Activated T-helper 1 cell treated with Interleukin-2 at 50 U/mL for 16 hours (primary cell): ENCODE data around the gene KIAA0825.

Experiments
- DNase-seq: peaks from one replicate; pipeline ENCODE4 v3.0.0-alpha.2; 2020; ENCODE audit warnings: low read depth

KIAA0825 gene

DNA sequence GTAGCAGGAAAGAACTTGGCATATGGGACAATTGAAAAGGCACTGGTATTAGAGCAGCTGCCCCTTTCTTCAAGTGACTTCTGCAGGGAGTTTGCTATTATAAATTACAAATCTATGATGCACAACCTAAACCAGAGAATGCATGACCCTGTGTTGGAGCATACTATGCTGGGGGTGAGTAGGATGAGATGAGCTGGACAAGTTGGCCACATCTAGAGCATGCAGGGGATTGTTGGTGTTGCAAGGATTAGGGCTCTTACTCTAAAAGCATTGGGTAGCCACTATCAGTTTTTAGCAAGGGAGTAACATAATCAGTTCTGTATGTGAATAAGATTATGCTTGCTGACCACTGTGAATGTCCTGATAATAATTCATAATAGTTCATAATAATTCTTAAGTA is 186.7 kb downstream of the KIAA0825 start:
- DNase-seq, result no peak

DNA sequence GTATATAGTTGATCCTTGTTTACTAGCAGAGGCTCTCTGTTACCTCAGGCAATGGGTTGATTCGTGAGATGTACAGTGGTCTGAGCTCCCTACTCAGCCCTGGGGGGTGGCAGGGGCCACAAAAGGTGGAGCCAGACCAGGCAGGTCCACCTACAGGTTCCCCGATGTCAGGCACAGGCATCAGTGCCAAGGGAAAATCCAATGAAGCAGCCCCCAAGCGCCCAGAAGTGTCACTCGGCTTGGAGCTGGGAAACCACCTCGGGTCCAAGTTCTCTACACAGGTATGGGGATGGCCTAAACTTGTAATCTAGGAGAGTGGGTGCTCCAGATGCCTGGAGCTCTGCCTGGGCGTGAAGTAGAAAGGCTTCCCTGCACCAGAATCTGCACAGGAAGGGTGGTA is 188.8 kb downstream of the KIAA0825 start:
- DNase-seq, result no peak

DNA sequence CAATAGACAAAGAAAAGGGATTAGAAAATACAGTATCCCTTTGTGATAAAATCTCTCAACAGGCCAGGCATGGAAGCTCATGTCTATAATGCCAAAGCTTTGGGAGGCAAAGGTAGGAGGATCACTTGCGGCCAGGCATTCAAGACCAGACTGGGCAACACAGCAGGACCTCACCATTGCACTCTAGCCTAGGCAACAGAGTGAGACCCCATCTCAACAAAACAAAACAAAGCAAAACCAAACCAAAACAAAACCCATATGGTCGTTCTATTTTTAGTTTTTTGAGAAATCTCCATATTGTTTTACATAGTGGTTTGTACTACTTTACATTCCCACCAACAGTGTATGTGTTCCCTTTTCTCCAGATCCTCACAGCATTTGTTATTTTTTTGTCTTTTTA is 193.0 kb downstream of the KIAA0825 start:
- DNase-seq, result no peak

DNA sequence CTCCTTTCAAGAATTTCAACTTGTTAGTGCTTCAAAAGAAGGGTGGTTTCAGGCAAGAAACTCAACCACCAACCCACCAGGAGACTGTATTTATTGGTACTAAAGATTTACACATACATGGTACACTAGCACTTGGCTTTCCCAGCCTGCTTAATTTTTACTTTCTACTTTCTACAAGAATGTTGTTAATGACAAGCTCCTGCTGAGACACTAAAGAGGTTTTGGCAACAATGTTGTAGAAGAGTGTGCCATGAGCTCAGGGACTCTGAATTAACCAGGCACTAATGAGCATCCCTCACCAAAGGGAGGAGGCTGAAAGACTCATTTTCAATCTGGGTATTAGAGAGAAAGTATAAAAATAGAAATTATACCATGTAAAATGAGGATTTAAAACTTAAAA is 195.0 kb downstream of the KIAA0825 start:
- DNase-seq, result no peak

DNA sequence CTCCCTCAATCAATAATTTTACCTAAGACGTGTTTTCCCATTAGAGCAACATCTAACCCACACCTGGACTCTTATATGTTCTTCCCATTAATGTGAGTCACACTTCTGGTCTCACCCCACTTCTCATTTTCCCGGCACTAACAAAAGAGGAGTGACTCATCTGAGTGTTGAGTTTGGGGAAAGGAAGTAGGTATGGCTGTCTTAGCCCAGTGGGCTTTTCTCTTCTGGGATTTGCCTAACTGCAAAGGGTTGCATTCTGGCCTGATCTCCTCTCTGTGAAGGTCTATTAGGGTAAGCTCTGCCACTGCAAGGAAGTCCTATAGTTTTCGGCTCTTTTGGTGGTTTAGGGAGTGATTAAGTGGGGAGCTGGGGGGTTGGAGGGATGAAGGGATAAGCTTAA is 195.6 kb downstream of the KIAA0825 start:
- DNase-seq, result no peak

DNA sequence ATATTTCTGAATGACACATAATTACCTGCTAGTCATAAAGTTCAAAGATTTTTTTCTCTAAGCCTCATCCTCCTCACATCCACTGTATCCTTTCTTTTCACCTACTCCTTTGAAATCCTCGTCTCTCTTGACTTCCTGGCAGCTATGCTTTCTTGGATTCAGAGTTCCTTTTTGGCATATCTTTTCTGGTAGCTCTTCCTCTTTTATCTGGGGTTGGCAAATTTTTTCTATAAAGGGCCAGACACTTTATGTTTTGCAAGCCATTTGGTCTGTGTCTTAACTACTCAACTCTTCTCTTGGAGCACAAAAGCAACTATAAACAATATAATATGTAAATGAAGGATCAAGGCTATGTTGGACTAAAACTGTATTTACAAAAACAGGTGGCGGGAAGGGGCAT is 197.5 kb downstream of the KIAA0825 start:
- DNase-seq, result no peak

DNA sequence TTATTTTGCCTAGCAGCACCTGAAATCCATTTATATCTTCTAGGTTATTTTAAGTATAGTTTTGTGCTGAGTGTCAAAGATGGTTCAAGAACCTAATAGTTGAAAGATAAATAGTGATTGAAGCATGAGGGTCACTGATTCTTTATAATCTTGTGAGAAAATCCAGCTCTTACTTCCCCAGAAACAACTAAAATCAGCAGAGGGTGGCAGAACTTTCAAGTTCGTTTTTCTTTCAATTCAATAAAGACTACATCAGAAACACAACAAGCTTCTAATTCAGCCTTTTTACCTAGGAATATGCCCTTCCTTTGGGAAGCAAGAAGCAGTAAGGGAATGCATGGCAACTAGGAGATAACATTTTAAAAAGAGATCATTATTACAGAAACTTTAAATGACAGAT is 202.6 kb downstream of the KIAA0825 start:
- no peak for DNase-seq

DNA sequence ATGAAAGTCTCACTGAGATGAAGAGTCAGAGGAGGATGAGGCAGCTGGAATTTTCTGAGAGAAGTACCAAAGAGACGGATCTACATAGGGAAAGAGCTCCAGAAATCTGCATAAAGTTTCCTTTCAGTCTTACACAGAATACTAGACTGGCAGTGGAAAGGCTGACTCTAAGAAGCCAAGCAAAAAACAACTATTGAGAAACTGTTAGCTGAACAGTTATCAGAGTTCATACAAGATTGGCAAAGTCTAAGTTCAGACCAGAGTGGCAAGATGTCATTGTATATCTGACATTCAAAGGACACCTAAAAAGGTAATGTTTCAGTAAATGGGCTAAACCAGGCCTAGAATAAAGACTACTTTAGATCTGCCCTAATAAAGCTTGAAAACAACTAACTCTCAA is 209.0 kb downstream of the KIAA0825 start:
- no peak for DNase-seq

DNA sequence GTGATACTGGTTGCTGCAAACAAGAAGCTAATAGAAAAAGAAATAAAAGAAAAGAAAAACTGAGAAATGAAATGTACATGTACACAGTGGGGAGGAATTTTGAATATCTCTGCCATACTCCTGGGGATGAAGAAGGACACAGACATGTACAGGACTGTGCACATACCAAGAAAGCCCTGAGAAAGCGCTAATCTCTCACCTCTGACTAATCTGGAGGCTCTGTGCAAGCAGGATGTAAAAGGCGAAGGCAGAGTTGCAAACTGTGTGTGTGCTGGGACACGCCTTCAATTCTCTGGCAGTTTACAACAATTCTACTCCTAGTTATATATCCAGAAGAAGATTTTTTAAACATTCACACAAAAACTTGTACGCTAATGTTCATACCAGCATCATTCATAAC is 211.4 kb downstream of the KIAA0825 start:
- DNase-seq, result no peak

DNA sequence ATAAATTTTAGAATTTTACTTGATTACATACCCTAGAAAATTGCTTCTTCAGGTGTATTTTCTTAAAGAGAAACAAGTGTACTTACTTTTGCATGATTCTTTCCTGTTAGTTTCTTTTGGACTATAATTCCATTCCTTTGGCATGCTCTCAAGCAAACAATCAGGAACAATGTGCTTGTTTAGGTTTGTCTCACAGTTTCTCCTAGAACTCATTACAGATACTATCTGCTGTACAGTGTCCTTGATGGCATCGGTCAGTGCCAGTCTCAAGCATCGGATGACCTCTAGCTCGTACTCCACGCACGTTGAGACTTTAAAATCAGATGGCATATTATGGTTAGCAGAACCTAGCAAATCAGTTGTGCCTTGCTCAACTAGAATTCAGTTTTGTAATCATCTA is 214.9 kb downstream of the KIAA0825 start:
- DNase-seq, result no peak

DNA sequence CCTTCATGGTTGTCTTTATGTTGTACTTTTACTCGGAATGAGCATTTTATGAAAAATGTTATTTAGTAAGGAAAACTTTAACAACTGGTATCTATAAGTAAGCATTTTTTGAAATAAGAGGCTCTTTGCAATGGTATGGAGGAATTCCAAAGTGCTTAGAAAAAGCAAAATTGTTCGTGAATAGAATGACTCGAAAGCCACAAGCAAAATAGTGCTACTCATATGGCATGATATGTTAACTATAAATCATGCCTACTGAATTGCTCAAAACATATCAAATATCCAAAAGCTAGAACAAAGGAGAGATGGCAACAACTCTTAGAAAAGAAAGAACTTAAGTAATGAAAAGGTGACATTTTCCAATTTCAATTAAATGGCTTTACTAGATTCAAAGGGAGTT is 216.3 kb downstream of the KIAA0825 start:
- no peak for DNase-seq

DNA sequence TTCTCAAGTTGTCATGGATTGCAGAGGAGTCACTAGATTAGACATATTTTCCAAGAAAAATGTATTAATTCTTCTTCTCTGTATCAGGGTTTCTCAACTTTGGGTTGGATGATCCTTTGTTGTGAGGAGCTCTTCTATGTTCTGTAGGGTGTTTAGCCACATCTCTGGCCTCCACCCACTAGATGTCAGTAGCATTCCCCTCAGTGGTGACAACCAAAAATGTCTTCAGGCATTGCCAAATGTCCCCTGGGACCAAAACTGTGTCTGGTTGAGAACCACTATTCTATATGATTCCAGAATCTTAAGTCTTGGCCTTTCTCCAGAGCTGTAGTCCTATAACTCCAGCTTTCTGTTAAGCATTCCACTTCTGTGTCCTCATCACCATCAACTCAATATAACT is 220.9 kb downstream of the KIAA0825 start:
- DNase-seq, result no peak

DNA sequence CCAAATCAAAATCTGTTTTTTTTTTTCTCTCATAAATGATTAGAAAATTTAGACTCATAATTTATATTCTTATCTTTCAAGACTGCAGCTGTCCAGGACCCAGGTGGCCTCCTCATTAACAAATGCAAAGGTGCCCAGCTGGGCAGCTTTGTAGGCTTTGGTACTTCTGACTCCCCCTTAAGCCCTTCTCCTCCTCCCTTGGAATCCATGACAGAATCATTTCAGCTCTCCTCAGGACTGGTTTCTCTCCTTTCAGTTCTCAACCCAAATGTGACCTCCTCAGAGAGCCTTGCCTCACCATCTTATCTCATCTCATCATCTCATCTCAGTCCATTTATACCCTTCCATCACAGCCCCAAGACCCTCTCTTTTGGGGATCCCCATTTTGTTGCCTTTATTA is 221.7 kb downstream of the KIAA0825 start:
- DNase-seq, result no peak

DNA sequence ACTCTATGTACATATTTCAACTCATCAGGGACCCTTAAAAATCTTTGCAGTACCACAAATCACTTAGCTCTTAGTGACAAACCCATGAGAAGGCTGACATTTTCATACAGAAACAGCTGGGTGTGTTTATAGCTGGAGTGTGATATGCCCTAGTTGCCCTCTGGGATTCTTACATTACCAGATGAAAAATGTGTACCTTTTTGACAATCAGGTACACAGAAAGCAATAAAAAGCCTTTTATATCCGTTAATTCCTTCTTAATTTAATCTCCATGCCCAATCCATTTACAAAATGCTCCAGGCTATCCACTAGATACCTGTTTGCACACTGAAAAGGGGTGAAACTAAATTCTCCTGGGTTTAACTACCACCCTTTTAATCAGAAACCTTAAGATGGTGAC is 222.9 kb downstream of the KIAA0825 start:
- no peak for DNase-seq

DNA sequence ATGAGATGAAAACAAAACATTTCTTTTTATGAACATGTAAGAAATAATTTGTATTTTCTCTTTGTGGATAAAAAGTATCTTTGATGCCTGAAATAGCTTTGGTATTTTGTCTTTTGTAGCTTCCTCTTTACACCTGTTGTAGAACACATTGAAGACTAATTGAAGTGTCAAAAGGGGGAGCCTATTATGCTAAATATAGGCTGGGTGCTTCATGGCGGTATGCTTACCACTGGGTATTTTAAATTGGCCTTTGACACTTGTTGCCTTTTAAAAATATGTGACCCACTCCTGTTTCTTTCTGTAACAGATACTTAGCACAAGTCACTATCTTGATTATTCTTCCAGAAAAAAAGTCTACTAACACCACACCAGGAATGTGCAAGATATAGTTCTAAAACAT is 226.4 kb downstream of the KIAA0825 start:
- DNase-seq, result no peak

DNA sequence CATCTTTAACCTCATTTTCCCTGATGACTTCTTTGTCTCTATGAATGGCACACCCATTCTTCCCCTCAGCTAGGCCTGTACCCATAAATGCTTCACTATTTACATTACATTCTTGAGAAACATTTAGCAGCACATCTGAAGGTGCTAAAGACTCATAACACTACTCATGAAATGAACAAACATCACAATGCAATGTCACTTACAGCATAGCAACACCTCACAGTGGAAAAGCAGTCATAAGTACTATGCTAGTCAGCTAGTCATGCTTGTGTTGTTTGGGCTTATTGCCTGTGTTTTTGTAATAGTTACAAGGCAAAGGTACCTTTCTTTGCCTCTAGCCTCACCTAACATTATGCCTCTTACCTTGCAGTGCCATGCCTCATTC is 228.9 kb downstream of the KIAA0825 start:
- DNase-seq, result no peak

DNA sequence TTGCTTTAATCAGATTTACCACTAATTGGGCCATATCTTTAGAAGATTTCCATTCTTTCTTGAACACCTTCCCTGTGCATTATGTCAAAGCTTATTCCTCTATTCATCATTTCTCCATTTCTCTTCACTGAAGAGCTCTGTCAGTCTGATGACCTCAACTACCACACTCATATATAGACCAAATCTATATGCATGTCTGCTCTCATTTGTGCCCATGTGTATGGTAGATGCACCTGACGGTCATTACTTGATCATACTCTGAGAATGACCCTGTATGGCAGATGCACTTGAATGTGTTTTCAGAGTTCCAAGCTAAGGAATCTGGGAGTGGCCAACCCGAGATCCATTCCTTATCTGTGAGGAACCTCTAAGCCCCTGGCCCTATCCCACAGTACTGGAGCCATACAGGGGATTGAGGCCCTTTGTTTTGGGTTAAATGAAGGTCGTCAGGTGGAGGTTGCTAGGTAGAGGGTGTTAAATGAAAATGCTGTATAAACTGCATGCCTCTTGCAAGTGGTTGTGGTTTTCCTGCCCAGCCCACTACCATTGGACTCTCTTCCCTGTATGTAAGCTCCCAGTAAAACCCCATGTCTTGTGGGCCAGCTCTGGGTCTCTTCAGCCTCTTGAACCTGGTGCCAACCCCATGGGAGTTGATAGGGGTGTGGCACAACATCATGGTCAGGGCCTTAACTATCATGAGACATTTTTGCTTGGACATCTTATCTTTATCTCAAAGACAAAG is 229.5 kb downstream of the KIAA0825 start:
- DNase-seq, result no peak

DNA sequence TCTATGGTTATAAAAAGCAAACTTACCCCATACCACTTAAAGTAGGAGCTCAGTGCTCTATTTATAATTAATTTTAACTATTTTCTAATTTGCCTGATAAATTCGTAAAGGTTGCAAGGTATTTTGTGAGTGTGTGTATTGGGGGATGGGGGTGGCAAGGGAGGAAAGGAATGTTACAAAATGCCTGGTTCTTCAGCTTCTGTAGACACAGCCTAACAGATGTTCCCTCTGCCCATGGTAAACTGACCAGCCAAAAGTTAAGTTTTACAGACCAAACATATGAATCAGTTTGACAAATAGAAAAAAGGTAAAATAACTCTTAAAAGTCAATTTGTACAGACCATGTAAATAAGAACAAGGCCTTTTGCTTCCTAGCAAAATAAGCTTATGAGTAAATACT is 232.6 kb downstream of the KIAA0825 start:
- DNase-seq, result no peak

DNA sequence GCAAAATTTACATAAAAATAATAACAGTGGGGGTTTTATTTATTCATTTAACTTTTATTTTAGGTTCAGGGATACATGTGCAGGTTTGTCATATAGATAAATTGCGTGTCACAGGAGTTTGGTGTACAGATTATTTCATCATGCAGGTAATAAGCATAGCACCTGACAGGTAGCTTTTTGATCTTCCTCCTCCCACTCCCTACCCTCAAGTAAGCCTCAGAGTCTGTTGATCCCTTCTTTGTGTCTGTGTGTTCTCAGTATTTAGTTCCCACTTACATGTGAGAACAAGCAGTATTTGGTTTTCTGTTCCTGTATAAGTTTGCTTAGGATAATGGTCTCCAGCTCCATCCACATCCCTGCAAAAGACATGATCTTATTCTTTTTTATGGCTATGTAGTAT is 240.3 kb downstream of the KIAA0825 start:
- DNase-seq, result no peak

DNA sequence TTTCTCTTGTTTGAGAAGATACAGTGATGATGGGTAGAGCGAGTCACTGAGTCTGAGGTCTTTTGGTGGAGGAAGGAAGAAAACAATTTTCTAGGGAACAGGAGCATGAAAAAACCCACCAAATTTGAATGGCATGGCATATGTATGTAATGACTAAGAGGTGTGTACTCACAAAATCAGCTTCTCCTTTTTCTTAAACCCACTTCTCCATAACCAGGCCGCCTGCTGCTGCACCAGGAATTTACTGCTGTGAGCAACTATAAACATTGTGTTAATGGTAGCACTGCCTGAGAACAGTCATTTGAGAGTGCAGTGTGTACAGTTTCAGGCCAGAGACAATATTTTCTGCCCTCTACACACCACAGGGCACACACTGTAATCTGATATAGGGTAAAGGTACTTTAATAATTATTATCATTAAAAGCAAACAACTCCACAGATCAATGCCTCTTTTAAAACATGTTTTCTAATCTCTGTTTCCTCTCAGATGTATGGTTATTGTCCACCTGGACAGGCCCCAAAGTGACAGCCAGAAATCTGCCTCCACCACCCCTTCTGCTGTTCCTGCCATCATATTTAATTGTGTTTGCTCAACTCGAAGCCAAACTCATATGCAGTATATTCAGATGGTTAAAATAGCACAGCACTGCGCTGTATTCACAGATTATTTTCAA is 241.6 kb downstream of the KIAA0825 start:
- DNase-seq, result no peak

DNA sequence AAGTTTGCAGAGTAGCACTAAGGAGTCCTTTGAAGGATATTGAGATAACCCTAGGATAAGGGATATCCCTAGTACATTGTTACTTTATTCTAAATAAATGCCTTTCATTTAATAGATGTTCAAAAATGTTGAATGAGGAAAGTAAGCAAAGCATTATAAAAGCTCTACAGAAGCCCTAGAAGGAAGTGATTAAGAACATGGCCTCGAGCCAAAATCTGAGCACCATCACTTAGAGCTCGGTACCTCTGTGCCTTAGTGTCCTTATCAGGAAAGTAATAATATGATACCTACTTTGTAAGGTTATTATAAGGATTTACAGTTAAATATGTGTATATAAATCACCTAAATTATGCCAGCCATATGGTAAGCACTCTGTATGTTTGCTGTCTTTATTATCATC is 242.6 kb downstream of the KIAA0825 start:
- no peak for DNase-seq

DNA sequence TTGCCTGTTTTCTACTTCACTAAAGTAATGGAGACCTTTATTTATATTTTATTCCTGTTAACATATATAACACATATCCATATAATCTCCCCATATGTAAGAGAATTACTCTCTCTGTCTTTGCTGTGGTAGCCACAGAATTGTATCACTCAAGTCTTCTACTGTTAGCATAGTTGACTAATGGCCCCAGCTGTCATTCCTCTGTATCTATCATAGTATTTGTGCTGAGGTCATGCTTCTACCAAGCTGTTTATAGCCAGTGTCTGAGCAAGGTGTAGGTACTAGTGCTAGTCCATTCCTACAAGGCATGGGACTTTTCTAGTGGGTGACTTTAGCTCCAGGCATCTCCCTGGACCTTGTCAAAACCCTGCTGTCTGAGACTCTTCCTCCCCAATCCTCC is 244.1 kb downstream of the KIAA0825 start:
- DNase-seq, result no peak

DNA sequence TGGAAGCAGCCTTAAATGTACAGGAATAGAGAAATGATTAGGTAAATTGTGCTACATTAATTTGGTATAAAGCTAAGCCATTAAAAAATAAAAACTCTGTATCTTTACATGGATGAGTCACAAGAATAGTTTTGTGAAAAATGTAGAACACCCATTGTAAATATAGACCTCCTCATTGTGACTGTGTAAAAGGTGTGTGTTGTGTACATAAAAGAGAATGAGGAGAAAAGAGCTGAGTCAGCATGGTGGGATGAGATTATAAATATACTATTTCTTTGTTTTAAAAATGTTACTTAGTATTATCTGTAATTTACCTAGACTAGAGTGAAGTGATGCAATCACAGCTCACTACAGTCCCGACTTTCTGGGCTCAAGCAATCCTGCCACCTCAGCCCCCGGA is 250.5 kb downstream of the KIAA0825 start:
- DNase-seq, result no peak

DNA sequence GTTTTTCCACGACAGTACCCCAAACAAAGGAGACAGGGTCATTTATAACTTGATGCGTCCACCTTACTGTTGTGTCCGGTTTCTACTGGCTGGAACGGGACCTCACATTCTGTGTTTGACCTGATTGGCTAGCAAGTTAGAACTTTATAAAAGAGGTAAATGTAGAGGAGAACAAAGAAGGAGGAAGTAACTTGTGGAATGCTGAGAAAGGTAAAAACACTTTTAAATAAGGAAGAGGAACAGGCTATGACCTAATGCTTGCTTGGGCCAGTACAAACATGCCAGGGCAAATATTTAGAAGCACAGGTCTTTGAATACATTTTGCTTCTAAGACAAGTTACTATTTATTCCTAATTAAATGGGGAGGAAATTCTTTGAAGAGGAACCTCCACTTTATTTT is 251.6 kb downstream of the KIAA0825 start:
- DNase-seq, result no peak
